SK-N-SH treated with all-trans-retinoic acid at 6 μM for 48 hours (cell line): ENCODE results near the gene PDE8A.
"Not testable (repeated sequence)": the region's sequence is repeated elsewhere in the genome, so short reads cannot be mapped to it uniquely, and the experiment has no call there.

Experiments
- BACH2 ChIP-seq: fragments of 250-450 bp; sonication (Bioruptor Pico); IDR thresholded peaks from 2 replicates; pipeline ENCODE4 v1.9.0; 2021; ENCODE audit warnings: mild to moderate bottlenecking, borderline replicate concordance
- CSDC2 ChIP-seq: fragments of 250-450 bp; sonication (Bioruptor Pico); IDR thresholded peaks from 2 replicates; pipeline ENCODE4 v1.5.0; 2020; ENCODE audit warnings: mild to moderate bottlenecking, moderate library complexity
- CSRNP3 ChIP-seq: fragments of 250-450 bp; sonication (Bioruptor Pico); IDR thresholded peaks from 2 replicates; pipeline ENCODE4 v1.5.1; 2021; ENCODE audit warnings: mild to moderate bottlenecking, moderate library complexity
- ESRRG ChIP-seq: fragments of 250-450 bp; sonication (Bioruptor Pico); IDR thresholded peaks from 2 replicates; pipeline ENCODE4 v1.6.1; 2021; ENCODE audit warnings: mild to moderate bottlenecking
- OSR1 ChIP-seq: fragments of 250-450 bp; sonication (Bioruptor Pico); IDR thresholded peaks from 2 replicates; pipeline ENCODE4 v1.8.0; 2022; ENCODE audit warnings: moderate library complexity, mild to moderate bottlenecking, inconsistent platforms
- PATZ1 ChIP-seq: fragments of 250-450 bp; sonication (Bioruptor Pico); IDR thresholded peaks from 2 replicates; pipeline ENCODE4 v1.8.0; 2020; ENCODE audit warnings: mild to moderate bottlenecking, moderate library complexity, borderline replicate concordance
- RARB ChIP-seq: fragments of 250-450 bp; sonication (Bioruptor Pico); IDR thresholded peaks from 2 replicates; pipeline ENCODE4 v1.8.0; 2021; ENCODE audit warnings: mild to moderate bottlenecking, moderate library complexity
- ZFP3 ChIP-seq: fragments of 250-450 bp; sonication (Bioruptor Pico); IDR thresholded peaks from 2 replicates; pipeline ENCODE4 v1.5.0; 2020; ENCODE audit warnings: mild to moderate bottlenecking, moderate library complexity
- ZFP30 ChIP-seq: fragments of 450-650 bp; formaldehyde crosslinking; IDR thresholded peaks from 2 replicates; pipeline ENCODE4 v1.5.0; 2022; ENCODE audit warnings: mild to moderate bottlenecking, moderate library complexity
- ZNF565 ChIP-seq: fragments of 450-650 bp; formaldehyde crosslinking; conservative IDR thresholded peaks from 2 replicates; pipeline ENCODE4 v1.5.0; 2020; ENCODE audit warnings: low read depth, mild to moderate bottlenecking, moderate library complexity
- ZNF8 ChIP-seq: fragments of 450-650 bp; formaldehyde crosslinking; IDR thresholded peaks from 2 replicates; pipeline ENCODE4 v1.5.0; 2020; ENCODE audit warnings: mild to moderate bottlenecking, moderate library complexity

- TF ChIP-seq ZNF565 (CRISPR knock-in tag); ZFP3 (CRISPR knock-in tag); ZNF8 (CRISPR knock-in tag); ESRRG (CRISPR knock-in tag); RARB (CRISPR knock-in tag); ZFP30 (CRISPR knock-in tag); BACH2; PATZ1 (CRISPR knock-in tag); OSR1; CSRNP3 (CRISPR knock-in tag); CSDC2 (CRISPR knock-in tag): not testable (repeated sequence)
These were observed 203.7 kb downstream of the PDE8A start for GRCh38 chr15:85185350-85185749.
